DLD1 (cell line): ENCODE results near the gene RCAN3.
"Not testable (repeated sequence)": the region's sequence is repeated elsewhere in the genome, so short reads cannot be mapped to it uniquely, and the experiment has no call there.

Source experiments
- in situ Hi-C: cut with HindIII; loops from 2 replicates; pipeline ENCODE4 v1.10.0; 2017; ENCODE audit warnings: low sequenced_read_pairs

The RCAN3 gene

DNA sequence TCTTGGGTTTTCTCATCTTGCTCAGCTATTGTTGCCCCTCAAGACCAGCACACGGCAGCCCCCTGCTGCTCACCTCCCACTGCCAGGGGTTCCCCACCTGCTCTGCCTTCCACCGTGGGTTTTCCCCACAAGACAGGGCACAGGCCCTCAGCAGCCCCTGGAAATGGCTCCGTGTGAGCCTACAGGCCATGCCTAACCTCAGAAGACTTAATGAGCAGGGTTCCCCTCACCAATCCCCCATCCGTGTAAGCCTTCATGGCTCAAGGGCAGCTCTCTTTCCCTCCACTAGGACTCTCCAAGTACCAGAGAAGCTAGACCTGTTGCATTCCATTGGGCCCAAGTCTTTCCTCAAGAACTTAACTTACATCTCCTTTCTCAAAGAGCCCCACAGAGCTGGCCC is 18.4 kb upstream of the RCAN3 start:
- in situ Hi-C loops = no loop called here

DNA sequence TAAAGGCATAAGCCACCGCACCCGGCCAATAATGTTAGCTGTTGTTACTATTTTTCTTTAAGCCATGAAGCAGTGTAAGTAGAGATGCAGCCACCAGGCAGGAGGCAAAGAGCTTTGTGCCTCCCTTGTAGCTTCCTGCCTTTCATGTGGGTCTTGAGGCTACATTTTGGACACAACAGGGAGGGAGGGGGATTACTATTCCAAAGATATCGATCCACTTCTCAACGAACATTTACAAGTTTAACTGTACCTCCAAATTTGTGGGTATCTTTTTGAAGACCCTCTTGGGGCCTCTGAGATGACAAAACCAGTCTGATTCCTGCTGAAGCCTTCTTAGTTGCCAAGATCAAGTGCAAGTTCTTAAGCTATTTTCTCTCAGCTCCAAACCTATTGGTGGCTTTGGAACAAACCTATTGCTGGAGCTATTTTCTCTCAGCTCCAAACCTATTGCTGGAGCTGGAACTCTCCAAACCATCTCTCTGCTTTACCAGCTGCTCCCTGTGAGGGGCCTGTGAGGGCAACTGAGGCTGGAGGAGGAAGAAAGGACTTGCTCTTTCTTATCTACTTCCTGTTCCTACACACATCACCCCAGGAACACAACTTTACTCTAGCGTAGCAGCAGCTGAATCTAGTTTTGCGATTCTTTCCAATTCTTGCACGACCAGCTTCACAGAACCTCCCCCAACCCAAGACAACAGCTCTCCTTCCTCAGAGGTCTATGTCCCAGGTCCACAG is 16.1 kb upstream of the RCAN3 start:
- in situ Hi-C loops = no loop called here

- in situ Hi-C loops = no loop called here
Observed at GRCh38 chr1:24487455-24487854, 15.2 kb upstream of the RCAN3 start.

DNA sequence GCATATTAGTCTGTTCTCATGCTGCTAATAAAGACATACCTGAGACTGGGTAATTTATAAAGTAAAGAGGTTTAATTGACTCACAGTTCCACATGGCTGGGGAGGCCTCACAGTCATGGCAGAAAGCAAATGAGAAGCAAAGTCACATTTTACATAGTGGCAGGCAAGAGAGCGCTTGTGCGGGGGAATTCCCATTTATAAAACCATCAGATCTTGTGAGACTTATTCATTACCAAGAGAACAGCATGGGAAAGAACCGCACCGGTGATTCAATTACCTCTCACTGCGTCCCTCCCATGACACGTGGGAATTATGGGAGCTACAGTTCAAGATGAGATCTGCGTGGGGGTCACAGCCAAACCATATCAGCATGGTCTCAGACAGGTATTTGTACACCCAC is 14.5 kb upstream of the RCAN3 start:
- in situ Hi-C loops = not testable (repeated sequence)

- in situ Hi-C loops = no loop called here
Observed at GRCh38 chr1:24489674-24490073, 13.0 kb upstream of the RCAN3 start.

DNA sequence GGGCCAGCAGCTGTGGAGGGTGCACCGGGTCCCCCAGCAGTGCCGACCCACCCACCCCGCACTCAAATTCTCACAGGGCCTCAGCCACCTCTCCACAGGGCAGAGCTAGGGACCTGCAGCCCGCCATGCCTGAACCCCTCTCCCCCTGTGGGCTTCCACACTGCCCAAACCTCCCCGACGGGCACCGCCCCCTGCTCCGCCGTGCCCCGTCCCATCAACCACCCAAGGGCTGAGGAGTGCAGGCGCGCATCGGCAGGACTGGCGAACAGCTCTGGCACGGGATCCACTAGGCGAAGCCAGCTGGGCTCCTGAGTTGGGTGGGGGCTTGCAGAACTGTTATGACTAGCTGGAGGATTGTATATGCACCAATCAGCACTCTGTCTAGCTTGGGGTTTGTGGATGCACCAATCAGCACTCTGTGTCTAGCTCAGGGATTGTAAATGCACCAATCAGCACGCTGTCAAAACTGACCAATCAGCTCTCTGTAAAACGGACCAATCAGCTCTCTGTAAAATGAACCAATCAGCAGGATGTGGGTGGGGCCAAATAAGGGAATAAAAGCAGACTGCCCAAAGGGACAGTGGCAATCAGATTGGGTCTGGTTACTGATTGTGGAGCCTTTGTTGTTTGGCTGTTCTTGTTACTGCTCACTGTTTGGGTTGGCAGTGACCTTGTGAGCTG is 12.4 kb upstream of the RCAN3 start:
- in situ Hi-C loops = no loop called here

GRCh38 chr1:24491577-24492360 is 10.9 kb upstream of the RCAN3 start:
- in situ Hi-C loops = no loop called here

GRCh38 chr1:24492935-24493334 is 9.7 kb upstream of the RCAN3 start:
- in situ Hi-C loops = not testable (repeated sequence)

DNA sequence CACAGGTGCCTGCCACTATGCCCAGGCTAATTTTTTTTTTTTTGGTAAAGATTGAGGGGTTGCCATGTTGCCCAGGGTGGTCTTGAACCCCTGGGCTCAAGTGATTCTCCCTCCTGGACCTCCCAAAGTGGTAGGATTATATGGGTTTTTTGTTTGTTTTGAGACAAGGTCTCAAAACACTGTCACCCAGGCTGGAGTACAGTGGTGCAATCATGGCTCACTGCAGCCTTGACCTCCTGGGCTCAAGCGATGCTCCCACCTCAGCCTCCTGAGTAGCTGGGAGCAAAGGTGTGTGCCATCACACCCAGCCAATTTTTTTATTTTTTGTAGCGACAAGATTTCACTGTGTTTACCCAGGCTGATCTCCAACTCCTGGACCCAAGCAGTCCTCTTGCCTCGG is 8.9 kb upstream of the RCAN3 start:
- in situ Hi-C loops = no loop called here

- in situ Hi-C loops = no loop called here
Observed at GRCh38 chr1:24498589-24498988, 4.0 kb upstream of the RCAN3 start.

DNA sequence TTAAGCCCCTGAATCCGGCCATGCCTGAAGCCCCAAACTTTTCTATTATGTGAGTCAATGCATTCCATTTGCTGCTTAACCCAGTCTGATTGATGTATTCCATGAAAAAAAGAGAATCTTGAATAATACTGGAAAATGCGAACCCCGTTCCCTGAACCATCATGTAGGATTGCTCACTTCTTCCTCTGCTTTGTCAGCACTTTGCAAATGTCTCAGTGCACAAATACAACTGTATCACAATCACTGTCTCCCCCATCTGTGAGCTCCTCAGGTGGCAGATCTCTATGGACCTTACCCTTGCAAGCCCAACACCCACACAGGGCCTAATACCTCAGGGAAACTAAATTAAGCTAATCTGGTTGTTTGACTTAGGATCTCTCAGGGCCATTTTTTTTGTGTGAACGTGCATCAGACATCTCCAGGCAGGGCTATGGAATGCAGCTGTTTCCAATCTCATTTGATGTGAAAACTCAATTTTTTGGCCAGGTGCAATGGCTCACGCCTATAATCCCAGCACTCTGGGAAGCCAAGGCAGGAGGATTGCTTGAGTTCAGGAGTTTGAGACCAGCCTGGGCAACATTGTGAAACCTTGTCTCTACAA is 2.1 kb upstream of the RCAN3 start:
- in situ Hi-C loops = no loop called here

DNA sequence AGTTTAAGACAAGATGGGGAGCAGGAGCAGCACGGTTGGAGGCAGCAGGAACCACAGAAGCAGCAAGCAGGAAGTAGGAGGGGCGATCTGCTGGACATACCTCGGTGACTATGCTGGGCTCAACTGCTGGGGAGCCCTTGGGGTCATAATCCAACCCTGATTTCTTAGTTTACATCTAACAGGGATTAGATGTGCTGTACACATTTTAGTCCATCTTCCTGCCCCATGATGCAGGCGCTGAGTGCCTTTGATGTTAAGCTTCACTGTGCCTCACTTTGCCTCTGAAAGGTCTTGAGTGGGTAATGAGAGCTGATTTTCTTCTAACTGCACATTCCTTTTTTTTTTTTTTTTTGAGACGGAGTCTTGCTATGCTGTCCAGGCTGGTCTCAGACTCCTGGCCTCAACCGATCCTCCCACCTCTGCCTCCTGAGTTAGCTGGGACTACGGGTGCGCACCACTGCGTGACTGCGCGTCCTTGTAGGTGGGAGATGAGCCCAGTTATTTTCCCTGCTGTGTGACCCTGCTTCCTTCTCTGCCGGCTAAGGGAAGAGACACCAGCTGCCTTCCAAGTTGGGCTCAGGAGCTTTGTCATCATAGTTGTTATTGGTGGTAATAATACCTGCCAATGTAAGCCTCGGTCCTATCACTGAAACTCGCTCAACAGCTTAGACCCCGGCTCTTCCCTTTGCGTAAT is 1.1 kb upstream of the RCAN3 start:
- in situ Hi-C loops = no loop called here

GRCh38 chr1:24502065-24502708 is 449 bp upstream of the RCAN3 start:
- in situ Hi-C loops = no loop called here

DNA sequence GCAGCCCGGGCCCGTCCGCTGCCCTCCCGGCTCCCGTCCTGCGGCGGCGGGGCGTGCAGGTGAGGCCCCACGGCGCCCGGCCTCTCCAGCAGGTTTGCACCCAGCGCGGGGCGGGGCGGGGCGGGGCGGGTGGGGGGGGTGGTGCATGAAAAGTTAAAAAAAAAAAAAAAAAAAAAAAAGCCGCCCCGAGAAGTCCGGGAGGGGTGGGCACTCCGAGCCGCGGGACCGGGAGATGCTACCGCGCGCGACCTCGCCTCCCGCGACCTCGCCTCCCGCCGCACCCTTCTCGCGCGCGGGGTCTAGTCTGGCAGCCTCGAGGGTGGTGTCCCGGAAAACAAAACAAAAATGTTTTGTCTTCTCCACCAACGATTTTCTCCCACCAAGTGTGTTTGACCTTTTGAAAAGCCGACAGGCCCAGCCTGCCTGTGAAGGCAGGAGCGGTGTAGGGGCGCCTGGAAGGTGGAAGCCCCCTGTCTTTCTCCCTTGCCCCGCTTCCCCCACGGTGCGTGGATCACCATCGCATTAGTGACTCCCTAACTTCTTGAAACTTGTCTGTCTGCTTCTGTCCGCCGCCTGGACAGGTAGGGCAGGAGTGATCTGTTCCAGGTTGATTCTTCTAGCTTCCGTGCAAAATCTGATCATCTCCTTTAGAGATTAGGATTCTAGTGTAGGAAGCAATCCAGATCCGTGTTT is 569 bp downstream of the RCAN3 start:
- in situ Hi-C loops = no loop called here

GRCh38 chr1:24503870-24504523 is 1.4 kb downstream of the RCAN3 start:
- in situ Hi-C loops = no loop called here

- in situ Hi-C loops = no loop called here
Observed at GRCh38 chr1:24504560-24504959, 1.9 kb downstream of the RCAN3 start.

DNA sequence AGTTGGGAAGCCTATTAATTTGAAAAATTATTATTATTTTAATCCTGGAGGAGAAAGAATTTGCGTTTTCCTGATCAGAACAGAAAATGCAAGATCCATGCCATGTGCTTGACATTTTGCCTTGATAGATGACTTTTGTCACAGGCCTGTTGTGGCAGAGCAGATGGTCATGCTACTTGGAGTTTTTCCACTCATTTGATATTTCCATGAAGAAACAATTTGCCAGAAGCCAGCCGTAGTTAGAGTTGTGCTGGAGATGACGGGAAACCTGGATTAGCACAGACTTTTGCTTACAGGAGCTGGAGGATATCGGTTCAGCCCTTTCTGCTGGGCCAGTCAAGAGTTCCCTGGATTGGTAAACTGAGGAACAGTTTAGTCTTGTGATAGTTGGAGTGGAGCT is 3.2 kb downstream of the RCAN3 start:
- in situ Hi-C loops = no loop called here

- in situ Hi-C loops = no loop called here
Observed at GRCh38 chr1:24506691-24507381, 4.2 kb downstream of the RCAN3 start.

GRCh38 chr1:24507405-24507804 is 4.8 kb downstream of the RCAN3 start:
- in situ Hi-C loops = no loop called here
